Lung microvascular endothelial cell (primary cell): ENCODE results near the gene PCARE. TPM values are rescaled to one million over a fixed set of nuclear protein-coding genes. Genes with fewer than 3 reads are reported as not detected.

ENCODE experiments used
- DNase-seq, 2 donors: peaks; one replicate each; pipeline versions ENCODE4 v3.0.0 to v3.0.0-alpha.2; 2010; ENCODE audit warnings: low read depth in 2 of 2
- total RNA-seq: library from RNA; depleted of rRNA; stranded (reverse); fragments of >200 nt; gene quantifications from 2 replicates; pipeline ENCODE4 v1.2.1, GENCODE V29; 2014

The PCARE gene
- total RNA-seq, 1 donor from 2014 or later = not detected

DNA sequence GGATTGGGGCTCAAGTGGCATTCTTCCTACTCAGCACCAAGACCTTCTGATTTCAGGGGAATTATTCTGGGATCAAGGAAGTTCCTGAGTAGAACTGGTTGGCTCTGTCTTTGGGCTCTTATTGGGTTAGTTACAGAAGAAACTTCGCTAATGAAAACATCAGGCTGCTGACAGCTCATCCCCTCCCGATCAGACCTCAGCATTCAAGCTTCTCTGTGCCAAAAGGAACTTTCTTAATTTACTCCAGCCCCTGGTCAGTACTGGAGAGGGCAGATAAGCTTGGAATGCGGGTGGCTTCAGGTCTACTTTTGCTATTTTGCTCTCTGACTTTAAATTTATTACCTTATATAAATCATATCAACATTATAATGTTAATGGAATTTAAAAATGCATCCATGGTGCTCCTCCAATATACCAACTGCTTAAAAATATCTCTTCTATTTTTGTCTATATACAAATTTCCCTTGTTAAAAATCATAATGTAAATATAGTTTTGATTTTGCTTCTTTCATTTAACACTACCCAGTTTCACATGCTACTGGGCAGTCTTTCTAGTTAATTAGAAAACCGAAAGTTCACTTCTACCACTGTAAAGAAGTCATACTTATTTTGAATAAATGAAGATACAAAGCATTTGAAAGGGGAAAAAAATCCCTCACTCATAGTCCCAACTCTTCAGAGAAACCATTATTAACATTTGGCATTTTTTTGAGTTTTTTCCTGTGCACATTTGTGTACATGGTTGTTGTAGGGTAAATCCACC lies 34.4 kb downstream of the PCARE start:
- DNase-seq = no peak

DNA sequence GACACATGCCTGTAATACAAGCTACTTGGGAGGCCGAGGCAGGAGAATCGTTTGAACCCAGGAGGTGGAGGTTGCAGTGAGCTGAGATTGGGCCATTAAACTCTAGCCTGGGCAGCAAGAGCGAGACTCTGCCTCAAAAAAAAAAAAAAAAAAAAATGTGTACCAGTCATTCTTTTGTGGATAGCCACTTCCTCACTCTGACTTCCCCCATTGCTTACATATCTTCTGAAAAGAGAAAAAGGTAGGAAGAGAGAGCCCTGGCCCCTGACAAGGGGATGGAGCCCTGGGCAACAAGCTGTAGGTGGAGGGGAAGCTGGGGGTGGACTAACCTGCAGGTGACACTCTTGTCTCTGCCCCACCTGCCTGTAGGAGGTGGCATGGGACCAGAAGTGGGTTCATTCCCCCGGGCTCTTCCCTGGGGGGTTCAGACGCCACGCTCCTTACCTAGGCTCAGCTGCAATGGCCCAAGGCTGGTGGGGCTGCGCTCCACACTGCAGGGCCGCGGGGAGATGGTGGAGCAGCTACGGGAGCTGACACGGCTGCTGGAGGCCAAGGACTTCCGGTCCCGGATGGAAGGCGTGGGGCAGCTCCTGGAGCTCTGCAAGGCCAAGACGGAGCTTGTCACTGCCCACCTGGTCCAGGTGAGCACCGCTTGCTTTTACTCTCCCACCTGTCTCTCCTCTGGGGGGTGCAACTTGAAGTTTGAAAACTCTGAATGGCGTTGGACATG lies 39.1 kb downstream of the PCARE start:
- no peak for DNase-seq

- DNase-seq = peak in 1 of 2 donors; percentile 36
Observed at GRCh38 chr2:29033656-29034055, 40.7 kb downstream of the PCARE start.

- peak; percentile 19 to 70 for DNase-seq
Observed at GRCh38 chr2:29033172-29033571, 41.2 kb downstream of the PCARE start.

DNA sequence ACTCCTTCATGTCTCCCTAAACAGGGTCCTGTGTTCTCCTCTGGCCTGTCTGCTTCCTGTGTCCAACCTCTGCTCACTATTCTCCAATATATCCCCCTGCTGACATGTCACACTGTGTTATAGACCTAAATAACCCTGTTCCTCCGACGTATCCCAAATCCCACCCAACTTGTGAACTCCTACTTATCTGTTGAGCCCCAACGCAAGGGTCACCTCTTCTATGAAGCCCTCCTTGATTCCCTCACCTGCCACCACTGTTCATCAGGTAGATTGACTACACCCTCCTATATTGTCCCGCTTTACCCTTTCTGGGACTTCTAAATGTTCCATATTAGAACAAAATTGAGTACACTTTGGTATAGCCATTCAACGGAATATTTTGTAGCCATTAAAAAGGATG lies 42.1 kb downstream of the PCARE start:
- no peak for DNase-seq

GRCh38 chr2:29031046-29031445 lies 43.3 kb downstream of the PCARE start:
- no peak for DNase-seq

DNA sequence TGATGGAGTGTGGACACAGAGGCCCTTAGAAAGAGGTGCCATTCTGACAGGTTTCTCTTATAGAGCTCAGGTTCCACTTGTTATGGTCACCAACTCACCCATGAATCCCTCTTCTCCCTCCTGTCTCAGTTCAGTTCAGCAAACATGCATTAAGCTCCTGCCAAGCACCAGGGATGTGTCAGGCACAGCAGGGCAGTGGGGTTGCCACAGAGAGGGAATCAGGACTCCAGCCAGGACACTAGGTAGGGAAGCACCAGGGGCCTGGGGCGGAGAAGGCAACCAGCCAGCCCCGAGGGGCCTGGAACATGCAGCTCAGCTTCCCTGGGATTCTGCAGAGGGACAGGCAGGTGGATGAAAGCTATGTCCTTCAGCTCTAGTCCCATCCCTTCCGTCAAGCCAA lies 48.6 kb downstream of the PCARE start:
- no peak for DNase-seq

DNA sequence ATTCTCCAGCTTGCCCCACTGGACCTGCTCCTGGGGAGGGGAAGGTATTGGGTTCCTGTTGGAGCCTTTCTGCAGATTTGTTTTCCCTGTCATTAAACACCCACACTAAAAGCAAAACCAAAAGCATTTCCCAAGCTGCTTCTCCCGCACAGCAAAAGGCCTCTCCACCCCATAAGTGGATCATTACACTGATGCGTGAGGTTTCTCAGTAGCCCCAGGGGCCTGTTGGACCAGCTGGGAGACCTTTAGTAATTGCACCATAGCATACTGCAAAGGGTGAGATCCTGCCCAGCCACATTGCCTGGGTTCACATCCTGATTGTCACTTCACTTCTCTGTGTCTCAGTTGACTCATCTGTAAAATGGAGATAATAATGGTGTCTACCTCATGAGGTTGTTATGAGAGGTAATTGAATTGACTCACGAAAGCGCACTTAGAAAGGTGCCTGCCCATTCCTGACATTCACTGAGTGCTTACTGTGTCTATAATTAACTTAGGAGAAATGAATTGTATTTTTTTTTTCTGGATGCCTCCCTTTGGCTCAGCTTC lies 49.4 kb downstream of the PCARE start:
- no peak for DNase-seq

GRCh38 chr2:29023188-29023587 lies 51.1 kb downstream of the PCARE start:
- no peak for DNase-seq

DNA sequence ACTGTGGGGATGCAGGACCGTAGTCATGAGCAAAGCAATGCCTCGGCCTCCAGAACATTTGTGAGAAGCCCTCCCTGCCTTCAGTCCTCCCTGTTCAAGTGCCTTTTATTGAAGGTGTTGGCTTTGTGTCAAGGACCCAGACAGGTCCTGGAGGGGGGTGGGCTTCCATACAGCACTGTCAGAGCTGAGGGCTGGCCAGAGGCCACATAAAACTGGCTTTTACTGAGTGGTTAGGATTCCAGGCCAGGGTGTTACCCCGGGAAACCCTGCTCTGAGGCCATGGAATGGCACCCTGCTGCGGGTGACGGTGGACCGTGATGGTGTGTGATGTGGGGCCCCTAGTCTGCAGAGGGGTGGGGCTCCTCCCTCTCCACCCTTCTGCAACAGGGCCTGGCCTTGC lies 51.6 kb downstream of the PCARE start:
- no peak for DNase-seq

DNA sequence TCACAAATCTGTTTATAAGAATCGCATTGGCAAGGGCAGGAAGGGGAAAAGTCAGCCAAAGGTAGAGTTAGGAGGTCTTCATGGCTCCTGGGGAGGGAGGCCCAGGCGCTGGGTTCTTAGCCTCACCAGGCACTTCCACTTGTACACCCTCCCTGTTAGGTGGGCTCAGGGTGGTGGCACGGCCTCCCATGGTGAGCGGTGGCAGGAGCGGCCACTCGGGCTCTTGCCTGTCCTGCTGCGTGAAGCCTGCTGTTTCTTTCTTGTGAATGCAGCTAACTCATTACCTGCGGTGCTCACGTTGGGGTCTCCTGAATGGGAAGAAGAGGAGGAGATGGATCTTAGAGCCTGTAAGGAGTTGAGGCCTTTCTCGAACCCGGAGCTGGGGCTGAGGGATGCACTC lies 52.4 kb downstream of the PCARE start:
- DNase-seq = no peak

DNA sequence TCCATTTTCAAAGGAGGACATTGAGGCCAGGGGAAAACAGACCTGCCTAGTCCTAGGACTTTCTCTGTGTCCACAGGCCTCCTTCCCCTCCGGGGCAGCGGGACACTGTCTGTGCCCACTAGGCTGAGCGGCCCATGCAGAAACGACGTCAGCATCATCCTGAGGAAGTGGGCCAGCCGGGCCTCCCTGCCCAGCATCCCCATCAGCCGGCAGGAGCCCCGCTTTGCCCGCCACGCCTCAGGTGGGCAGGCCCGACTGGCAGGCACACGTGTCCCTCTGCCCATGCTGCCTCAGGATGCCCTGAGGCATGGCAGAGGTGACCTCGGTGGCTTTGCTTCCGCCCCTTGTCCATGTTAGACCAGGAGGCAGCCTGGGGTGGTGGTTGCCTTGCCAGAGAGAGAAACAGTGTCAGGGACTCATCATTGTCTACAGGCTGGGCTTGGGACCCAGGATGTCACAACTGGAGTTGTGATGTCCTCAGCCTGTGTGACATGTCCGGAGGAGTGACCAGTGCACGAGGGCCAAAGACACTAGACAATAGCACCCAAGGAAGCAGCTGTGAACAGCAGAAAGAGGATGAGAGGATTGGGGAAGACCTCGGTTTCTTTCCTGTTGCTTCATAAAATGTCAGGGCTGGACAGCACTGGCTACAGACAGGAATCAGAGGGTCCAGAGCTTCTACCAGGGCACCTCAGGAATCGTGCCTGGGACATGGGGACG lies 56.4 kb downstream of the PCARE start:
- no peak for DNase-seq

DNA sequence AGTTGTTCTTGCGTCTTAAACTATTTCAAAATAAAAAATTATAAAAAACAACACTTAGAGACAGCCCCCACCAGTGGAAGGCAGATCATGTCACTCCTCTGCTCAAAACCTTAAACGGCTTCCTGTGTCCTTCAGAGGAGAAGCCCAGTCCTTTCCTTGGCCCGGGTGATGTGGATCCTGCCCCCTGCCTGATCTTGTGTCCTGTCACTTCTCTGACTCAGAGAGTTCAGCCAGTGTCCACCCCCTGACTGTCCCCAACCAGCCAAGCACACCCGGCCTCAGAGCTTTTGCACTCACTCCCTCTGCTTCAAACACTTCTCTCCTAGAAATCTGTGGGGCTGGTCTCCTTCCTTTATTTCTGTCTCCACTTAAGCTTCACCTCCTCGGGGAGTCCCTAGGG lies 57.8 kb downstream of the PCARE start:
- no peak for DNase-seq

DNA sequence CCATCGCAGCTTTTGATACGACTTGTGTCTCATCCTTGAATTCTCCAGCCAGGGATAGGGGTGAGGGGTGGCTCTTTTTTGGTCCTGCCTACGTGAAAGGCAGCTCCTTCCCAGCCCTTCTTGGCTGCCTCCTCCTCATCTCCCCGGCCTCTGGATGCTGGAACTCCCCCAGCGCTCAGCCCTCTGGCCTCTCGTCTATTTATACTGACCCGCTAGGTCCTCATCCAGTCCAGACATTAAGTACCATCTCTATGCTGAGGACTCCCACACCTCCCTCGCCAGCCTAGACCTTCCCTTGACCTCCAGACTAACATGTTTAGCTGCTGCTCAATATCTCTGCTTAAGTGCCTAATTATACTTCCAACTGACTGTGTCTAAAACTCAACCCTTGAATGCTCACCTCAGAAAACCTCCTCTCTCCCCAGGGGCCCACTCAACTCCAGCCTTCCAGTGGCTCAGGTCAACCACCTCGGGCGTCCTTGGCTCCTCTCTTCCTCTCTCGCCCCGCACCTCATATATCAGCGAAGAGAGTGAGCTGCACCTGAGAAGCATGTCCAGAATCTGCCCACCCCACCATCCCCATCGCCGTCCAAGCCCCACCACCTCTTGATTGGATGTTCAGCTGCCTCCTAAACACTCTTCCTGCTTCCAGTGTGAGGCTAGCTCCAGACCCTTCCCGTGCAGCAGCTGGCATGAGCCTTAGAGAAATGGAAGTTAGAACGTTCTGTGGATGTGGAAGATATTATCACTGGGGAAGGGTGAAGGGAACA lies 58.4 kb downstream of the PCARE start:
- DNase-seq = no peak

- DNase-seq = peak; percentile 37 to 52
Observed at GRCh38 chr2:29014811-29015421, 59.4 kb downstream of the PCARE start.

GRCh38 chr2:29014331-29014730 lies 60.0 kb downstream of the PCARE start:
- no peak for DNase-seq

GRCh38 chr2:29013057-29013780 lies 61.1 kb downstream of the PCARE start:
- DNase-seq = no peak

GRCh38 chr2:29012211-29012681 lies 62.1 kb downstream of the PCARE start:
- DNase-seq = no peak
